Karpas-422 (cell line): ENCODE results near the gene TPM2. TPM values are rescaled to one million over a fixed set of nuclear protein-coding genes. Genes with fewer than 3 reads are reported as not detected.

Source experiments
- DNase-seq: peaks from one replicate; pipeline ENCODE4 v3.0.0-alpha.2; 2015
- H2AFZ ChIP-seq: fragments of 200-600 bp; sonication (generic); 2 replicates; pipeline ENCODE4 v1.6.1; 2014; ENCODE audit warnings: antibody characterized with exemption, low read length, mixed read lengths
- H3K27ac ChIP-seq: fragments of 200-600 bp; sonication (generic); 2 replicates; pipeline ENCODE4 v1.5.1; 2014; ENCODE audit warnings: mild to moderate bottlenecking, low read length, moderate library complexity
- H3K27me3 ChIP-seq: fragments of 200-600 bp; sonication (generic); 2 replicates; pipeline ENCODE4 v1.6.1; 2014; ENCODE audit warnings: low read length, mixed read lengths
- H3K36me3 ChIP-seq: fragments of 200-600 bp; sonication (generic); 2 replicates; pipeline ENCODE4 v1.6.1; 2014; ENCODE audit warnings: low read length, mixed read lengths; ENCODE audit not compliant: insufficient read depth
- H3K4me1 ChIP-seq: fragments of 200-600 bp; sonication (generic); 2 replicates; pipeline ENCODE4 v1.6.1; 2014; ENCODE audit warnings: mild to moderate bottlenecking, low read length, mixed read lengths
- H3K4me2 ChIP-seq: fragments of 200-600 bp; sonication (generic); 2 replicates; pipeline ENCODE4 v1.6.1; 2014; ENCODE audit warnings: low read length, low read depth, mild to moderate bottlenecking; ENCODE audit not compliant: poor library complexity, severe bottlenecking
- H3K4me3 ChIP-seq: fragments of 200-600 bp; sonication (generic); 2 replicates; pipeline ENCODE4 v1.5.1; 2014; ENCODE audit warnings: mild to moderate bottlenecking, antibody characterized with exemption, low read length, mixed read lengths
- H3K79me2 ChIP-seq: fragments of 200-600 bp; sonication (generic); 2 replicates; pipeline ENCODE4 v1.6.1; 2014; ENCODE audit warnings: mild to moderate bottlenecking, low read length, mixed read lengths
- H3K9ac ChIP-seq: fragments of 200-600 bp; sonication (generic); 2 replicates; pipeline ENCODE4 v1.6.0; 2014; ENCODE audit warnings: low read length
- H3K9me2 ChIP-seq: fragments of 200-600 bp; sonication (generic), shearing (Covaris generic); replicated peaks from 2 replicates; pipeline ENCODE4 v1.6.0; 2014; ENCODE audit warnings: mild to moderate bottlenecking, low read length, moderate library complexity; ENCODE audit not compliant: insufficient read depth
- H3K9me3 ChIP-seq: fragments of 300-700, 200-600 bp; sonication (generic); 2 replicates; pipeline ENCODE4 v1.6.1; 2014; ENCODE audit warnings: low read length, mixed read lengths
- H4K20me1 ChIP-seq: fragments of 200-600 bp; sonication (generic); 2 replicates; pipeline ENCODE4 v1.6.1; 2014; ENCODE audit warnings: mild to moderate bottlenecking, antibody characterized with exemption, low read length, low read depth; ENCODE audit not compliant: insufficient read depth
- total RNA-seq: library from RNA; depleted of rRNA; stranded (reverse); fragments of >200 nt; shearing (Covaris generic); gene quantifications from 2 replicates; pipeline ENCODE4 v1.2.3, GENCODE V29; 2014; ENCODE audit warnings: low replicate concordance

TPM2 gene
- total RNA-seq, 1 experiment from 2014 or later: 0.19 TPM

DNA sequence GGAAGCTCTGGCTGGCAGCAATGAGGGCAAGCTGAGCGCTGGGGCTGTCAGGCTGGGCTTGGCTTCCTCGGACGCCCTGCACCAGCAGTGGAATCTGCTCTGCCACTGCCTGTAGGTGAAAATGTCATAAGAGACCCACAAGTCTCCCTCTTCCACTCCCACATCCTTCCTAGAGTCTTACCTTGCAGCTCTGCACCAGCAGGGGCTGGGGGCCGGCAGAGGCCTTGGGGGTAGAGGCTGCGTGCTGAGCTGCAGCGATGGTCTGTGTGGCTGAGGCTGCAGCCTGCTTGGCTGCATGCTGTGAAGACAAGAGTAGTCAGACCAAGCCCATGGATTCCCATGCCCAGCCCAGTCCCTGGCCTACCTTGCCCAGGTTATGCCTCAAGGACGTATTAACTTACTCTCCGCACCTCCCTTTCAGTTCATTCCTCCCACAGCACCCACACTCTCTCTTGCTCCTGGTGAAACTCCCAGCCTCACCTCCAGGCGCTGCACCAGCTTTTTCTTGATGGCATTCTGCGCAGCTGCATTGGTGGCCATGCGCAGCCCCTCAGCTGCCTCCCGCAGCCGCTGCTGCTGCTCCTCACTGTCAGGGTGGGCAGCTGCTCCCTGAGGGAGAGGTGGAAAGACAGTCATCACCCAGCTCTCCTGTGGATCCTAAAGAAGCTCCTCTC, 25.0 kb upstream of the TPM2 start:
- H2AFZ ChIP-seq: no peak overlapping the region
- no peaks in the 10 kb centered on the region for H3K4me1 ChIP-seq
- H4K20me1 ChIP-seq: no peaks in the 10 kb centered on the region
- H3K27ac ChIP-seq: no peak overlapping the region
- no peaks in the 10 kb centered on the region for H3K79me2 ChIP-seq
- no peak overlapping the region for H3K9ac ChIP-seq
- peaks cover 39% of the 10 kb centered on the region for H3K36me3 ChIP-seq
- no peak overlapping the region for H3K4me3 ChIP-seq
- H3K9me2 ChIP-seq: no peaks in the 10 kb centered on the region
- H3K27me3 ChIP-seq: no peaks in the 10 kb centered on the region
- H3K9me3 ChIP-seq: no peaks in the 10 kb centered on the region
- H3K4me2 ChIP-seq: no peak overlapping the region
- DNase-seq: no peak

DNA sequence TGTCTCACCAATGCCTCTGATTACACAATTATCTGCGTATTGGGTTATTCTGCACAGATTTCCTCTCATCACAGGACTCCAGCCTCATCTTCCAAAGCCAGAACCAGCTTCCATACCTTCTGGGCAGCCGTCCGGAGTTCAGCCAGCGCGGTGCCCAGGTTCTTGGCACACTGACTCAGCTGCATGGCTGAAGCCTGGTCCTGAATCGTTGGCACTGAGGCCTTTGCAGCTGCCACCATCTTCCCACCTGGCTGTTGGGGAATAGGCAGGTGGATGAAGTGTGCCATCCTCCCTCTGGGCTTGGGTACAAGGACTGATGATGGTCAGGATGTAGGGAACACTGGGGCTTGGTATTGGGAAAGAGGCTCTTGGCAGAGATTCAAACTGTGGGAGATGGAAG, 24.4 kb upstream of the TPM2 start:
- no peaks in the 10 kb centered on the region for H3K9me3 ChIP-seq
- no peaks in the 10 kb centered on the region for H4K20me1 ChIP-seq
- peaks cover 35% of the 10 kb centered on the region for H3K36me3 ChIP-seq
- DNase-seq: no peak
- H3K79me2 ChIP-seq: no peaks in the 10 kb centered on the region
- no peak overlapping the region for H3K27ac ChIP-seq
- H2AFZ ChIP-seq: no peak overlapping the region
- no peak overlapping the region for H3K4me3 ChIP-seq
- H3K4me1 ChIP-seq: no peaks in the 10 kb centered on the region
- no peaks in the 10 kb centered on the region for H3K9me2 ChIP-seq
- no peak overlapping the region for H3K9ac ChIP-seq
- no peak overlapping the region for H3K4me2 ChIP-seq
- H3K27me3 ChIP-seq: no peaks in the 10 kb centered on the region

DNA sequence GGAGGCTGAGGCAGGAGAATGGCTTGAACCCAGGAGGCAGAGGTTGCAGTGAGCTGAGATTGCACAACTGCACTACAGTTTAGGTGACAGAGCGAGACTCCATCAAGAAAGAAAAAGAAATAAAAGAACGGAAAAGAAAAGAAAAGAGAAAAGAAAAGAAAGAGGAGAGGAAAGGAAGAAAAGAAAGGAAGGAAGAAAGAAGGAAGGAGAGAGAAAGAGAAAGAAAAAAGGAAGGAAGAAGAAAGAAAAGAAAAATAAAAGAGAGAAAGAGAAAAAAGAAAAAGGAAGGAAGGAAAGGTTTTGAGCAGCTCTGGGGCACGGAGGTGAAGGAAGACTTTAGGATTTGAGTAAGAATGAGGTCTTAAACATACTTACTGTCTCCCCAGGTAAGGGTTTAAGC, 23.9 kb upstream of the TPM2 start:
- Histone ChIP-seq H3K27ac (no peak overlapping the region), H2AFZ (no peak overlapping the region), H4K20me1 (no peaks in the 10 kb centered on the region), H3K4me3 (no peak overlapping the region), H3K9ac (no peak overlapping the region), H3K4me2 (no peak overlapping the region), H3K4me1 (no peaks in the 10 kb centered on the region), H3K9me3 (no peaks in the 10 kb centered on the region), H3K9me2 (no peaks in the 10 kb centered on the region), H3K79me2 (no peaks in the 10 kb centered on the region), H3K36me3 (peaks cover 35% of the 10 kb centered on the region), H3K27me3 (no peaks in the 10 kb centered on the region)
- DNase-seq: no peak

DNA sequence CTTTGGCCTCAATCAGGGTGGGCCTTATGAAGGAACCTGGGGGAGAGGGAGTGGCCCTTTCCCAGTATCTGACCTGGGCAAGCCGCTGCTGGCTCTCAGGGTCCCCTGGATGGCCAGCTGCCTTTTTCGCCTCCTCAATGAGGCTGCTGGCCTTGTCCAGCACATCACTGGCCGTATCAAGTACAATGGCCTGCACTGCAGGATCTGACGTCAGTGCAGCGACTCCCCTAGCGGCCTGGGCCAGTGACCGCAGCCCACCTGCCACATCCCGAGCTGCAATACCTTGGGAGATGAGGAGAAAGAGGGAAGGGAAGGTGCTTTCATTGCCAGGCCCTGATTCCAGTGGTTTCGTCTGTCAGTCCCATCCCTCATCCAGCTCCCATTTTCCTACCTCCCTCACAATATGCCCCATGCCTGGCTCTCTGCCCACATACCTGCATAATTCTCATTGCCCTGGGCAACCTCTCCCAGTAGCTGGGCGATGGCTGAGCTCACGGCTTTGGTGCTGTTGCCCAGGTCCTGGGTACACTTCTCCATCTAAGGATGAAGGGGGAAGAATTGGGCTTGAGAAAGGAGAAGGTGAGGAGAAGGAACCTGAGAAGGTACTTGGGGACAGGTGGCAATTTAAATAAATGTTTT, 23.2 kb upstream of the TPM2 start:
- no peaks in the 10 kb centered on the region for H3K9me2 ChIP-seq
- no peak for DNase-seq
- no peaks in the 10 kb centered on the region for H3K9me3 ChIP-seq
- H3K36me3 ChIP-seq: peaks cover 40% of the 10 kb centered on the region
- H3K79me2 ChIP-seq: no peaks in the 10 kb centered on the region
- H2AFZ ChIP-seq: no peak overlapping the region
- no peaks in the 10 kb centered on the region for H3K27me3 ChIP-seq
- no peaks in the 10 kb centered on the region for H3K4me1 ChIP-seq
- no peak overlapping the region for H3K27ac ChIP-seq
- no peaks in the 10 kb centered on the region for H4K20me1 ChIP-seq
- no peak overlapping the region for H3K4me2 ChIP-seq
- no peak overlapping the region for H3K4me3 ChIP-seq
- H3K9ac ChIP-seq: no peak overlapping the region

DNA sequence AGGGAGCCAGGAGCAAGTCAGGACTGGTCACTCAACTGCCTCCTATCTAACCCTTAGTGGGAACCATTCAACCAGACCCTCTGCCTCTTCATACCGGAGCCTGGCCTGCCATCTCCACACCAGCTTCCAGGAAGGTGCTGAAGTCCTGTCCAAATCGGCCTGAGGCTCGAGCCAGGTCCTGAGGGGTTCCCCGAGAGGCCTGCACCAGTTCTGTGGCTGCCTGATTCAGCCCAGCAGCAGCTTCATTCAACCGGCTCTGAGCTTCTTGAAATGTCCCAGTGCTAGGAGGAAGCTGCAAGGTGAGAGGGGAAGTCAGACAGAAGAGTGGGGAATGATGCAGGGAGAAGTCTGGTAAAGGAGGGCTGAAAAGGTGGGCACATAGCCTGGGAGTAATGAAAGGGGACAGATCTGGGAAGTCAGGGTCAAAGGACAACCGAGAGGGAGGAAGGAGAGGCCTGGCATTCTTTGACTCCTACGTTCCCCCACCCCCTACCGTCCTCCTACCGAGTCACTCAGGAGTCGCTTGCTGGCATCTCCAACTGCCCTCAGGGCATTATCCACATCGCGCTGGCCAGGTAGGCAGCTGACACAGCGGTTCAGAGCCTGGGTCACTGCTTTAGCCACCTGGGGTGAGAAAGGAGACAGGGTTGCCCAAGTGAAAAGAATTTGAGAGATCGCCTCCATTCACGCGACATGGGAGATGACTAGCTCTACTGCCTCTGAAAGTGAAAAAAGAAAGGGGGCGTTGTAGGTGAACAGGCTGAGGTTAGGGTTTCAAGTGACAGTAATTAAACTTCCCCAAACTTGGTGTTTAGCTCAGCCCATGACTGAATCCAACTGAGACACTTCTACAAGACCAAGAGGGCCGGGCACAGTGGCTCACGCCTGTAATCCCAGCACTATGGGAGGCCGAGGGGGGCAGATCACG, 22.0 kb upstream of the TPM2 start:
- H3K36me3 ChIP-seq: peaks cover 47% of the 10 kb centered on the region
- H4K20me1 ChIP-seq: no peaks in the 10 kb centered on the region
- DNase-seq: no peak

DNA sequence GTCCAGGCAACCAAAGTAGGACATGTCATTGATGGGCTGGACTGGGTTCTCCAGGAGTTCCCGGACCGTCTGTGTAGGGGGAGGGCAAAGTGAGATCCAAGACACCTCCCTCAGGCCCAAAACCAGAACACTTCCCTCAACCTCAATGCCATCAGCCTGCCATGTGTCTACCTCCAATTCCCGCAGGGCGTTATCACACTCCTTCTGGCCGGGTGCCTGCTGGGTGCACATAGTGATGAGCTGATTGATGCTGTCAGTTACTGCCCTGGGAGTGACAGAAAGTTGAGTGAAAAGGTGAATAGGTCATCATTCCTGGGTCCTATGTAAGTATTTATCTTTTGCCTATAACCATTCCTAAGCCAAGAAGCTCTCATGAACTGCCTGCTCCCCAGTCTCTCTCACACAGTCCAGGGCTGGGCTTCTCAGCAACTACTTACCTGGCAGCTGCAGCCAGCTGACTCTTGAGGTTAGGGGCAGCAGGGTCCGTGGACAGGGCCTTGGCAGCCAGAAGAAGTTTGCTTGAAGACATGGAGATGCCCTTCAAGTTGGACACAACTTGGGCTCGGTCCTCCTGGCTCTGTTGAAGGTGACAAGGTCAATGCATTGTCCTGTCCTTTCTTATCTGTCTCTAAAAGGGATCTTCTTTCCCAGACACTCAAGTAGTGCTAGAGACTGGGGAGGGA, 21.2 kb upstream of the TPM2 start:
- H3K4me1 ChIP-seq: no peaks in the 10 kb centered on the region
- no peaks in the 10 kb centered on the region for H3K9me3 ChIP-seq
- no peaks in the 10 kb centered on the region for H3K9me2 ChIP-seq
- no peaks in the 10 kb centered on the region for H3K79me2 ChIP-seq
- H4K20me1 ChIP-seq: no peaks in the 10 kb centered on the region
- no peaks in the 10 kb centered on the region for H3K27me3 ChIP-seq
- DNase-seq: no peak
- H3K36me3 ChIP-seq: peaks cover 45% of the 10 kb centered on the region
- H3K27ac ChIP-seq: no peak overlapping the region
- H3K9ac ChIP-seq: no peak overlapping the region
- H3K4me3 ChIP-seq: no peak overlapping the region
- no peak overlapping the region for H3K4me2 ChIP-seq
- no peak overlapping the region for H2AFZ ChIP-seq

More for the DNA sequence above, 22.0 kb upstream of the TPM2 start:
- Histone ChIP-seq H2AFZ (no peak overlapping the region), H3K9me3 (no peaks in the 10 kb centered on the region), H3K79me2 (no peaks in the 10 kb centered on the region), H3K27ac (no peak overlapping the region), H3K9ac (no peak overlapping the region), H3K4me2 (no peak overlapping the region), H3K9me2 (no peaks in the 10 kb centered on the region), H3K4me3 (no peak overlapping the region), H3K4me1 (no peaks in the 10 kb centered on the region), H3K27me3 (no peaks in the 10 kb centered on the region)

DNA sequence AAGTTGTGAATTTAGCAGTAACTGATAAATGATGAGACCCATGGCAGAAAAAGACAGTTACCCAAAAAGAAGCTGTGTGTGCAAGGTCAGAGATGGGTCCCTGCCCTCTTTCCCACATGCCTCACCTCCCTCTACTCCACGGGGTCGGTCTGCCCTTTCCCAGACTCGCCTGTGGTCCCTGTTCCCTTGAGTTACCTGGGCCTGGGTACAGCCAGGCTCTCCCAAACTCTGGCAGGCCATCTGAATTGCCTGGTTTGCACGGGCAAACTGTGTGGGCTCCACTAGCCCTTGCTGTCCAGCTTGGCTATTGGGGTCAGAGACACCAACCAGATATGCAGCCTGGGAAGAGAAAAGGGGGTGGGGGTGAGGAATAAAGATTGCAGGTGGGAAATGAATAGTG, 18.4 kb upstream of the TPM2 start:
- no peaks in the 10 kb centered on the region for H3K9me3 ChIP-seq
- H3K27ac ChIP-seq: no peak overlapping the region
- no peaks in the 10 kb centered on the region for H3K9me2 ChIP-seq
- no peaks in the 10 kb centered on the region for H3K4me1 ChIP-seq
- H3K4me2 ChIP-seq: no peak overlapping the region
- no peak overlapping the region for H3K9ac ChIP-seq
- no peak overlapping the region for H2AFZ ChIP-seq
- no peaks in the 10 kb centered on the region for H3K27me3 ChIP-seq
- H3K36me3 ChIP-seq: peaks cover 46% of the 10 kb centered on the region
- no peaks in the 10 kb centered on the region for H3K79me2 ChIP-seq
- DNase-seq: no peak
- H4K20me1 ChIP-seq: no peaks in the 10 kb centered on the region
- no peak overlapping the region for H3K4me3 ChIP-seq

DNA sequence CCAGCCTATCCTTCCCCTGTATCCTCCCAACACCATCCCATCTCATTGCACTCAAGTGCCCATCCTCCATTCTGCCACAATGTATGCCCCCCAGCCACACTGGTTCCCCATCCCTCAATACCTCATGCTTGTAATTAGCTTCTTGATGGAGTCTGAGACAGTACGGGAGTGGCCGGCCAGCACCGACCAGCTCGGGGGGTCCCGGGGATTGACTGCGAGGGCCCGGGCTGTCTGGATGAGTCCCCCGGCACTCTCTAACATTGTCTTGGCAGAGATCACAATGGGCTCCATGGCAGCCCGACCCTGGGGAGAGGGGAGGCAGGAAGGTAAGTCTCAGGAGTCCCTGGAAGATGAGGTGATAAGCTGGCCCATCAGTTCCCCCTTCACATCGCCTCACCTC, 17.2 kb upstream of the TPM2 start:
- Histone ChIP-seq H3K27ac (no peak overlapping the region), H3K9me2 (no peaks in the 10 kb centered on the region), H3K79me2 (no peaks in the 10 kb centered on the region), H2AFZ (no peak overlapping the region), H3K4me3 (no peak overlapping the region), H3K27me3 (no peaks in the 10 kb centered on the region), H3K4me1 (no peaks in the 10 kb centered on the region), H3K36me3 (peaks cover 44% of the 10 kb centered on the region), H3K4me2 (no peak overlapping the region), H3K9ac (no peak overlapping the region), H3K9me3 (no peaks in the 10 kb centered on the region), H4K20me1 (no peaks in the 10 kb centered on the region)
- DNase-seq: no peak
